ENCODE measurements around the gene COG3. TPM values are rescaled to one million over a fixed set of nuclear protein-coding genes. Genes with fewer than 3 reads are reported as not detected.

COG3 gene
- total and polyA plus RNA-seq, 2 of the 13 experiments (the other 11 are each of a cell fraction or from before 2014, with no cell fraction given): 37.8 to 47.5 TPM

DNA sequence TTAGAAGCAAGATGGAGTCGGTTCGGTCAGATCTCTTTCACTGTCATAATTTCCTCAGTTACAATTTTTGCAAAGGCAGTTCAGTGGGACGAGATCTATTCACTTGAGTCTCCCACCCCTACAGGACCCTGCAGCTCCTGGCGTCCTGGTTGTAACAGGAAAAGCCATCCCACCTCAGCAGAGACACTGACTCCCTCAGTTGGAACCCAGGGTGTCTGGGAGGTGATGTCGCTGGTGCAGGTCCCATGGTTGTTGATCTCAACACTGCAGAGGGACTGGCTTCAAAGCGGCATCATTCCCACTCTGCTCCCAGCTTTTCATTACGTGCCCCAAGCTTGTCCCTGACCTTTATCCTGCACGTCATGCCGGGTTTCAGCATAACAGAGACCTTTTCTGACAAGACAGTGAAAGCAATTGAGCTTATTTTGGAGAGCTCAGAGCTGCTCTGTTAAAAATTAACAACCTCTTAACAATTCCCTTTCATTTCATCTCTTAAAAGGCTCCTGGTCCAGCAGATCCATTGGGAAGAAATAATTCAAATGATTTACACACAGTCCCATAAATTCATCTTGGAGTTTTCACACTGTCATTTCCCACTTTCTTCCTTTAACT lies 17.6 kb upstream of the COG3 start (continued):
- TF ChIP-seq TARDBP (CRISPR knock-in tag; IDR thresholded peaks at IDR 0.05) (0 out of 2 replicates have a peak, but pooled peaks have one; percentile 67), REXO4 (CRISPR knock-in tag; IDR thresholded peaks at IDR 0.05; ENCODE audit: borderline replicate concordance) (no peak), KMT2B (CRISPR knock-in tag; IDR thresholded peaks at IDR 0.05) (no peak; the same call in 1 of the 2 replicates), POLR2AphosphoS5 (IDR thresholded peaks at IDR 0.05; ENCODE audit: low read depth, low read length) (peak; percentile 72), ZFY (CRISPR knock-in tag; IDR thresholded peaks at IDR 0.05) (no peak), ZNF713 (CRISPR knock-in tag; IDR thresholded peaks at IDR 0.05) (no peak), FOXA1 (IDR thresholded peaks at IDR 0.05) (no peak), FOXA1 (CRISPR knock-in tag; IDR thresholded peaks at IDR 0.05) (peak; percentile 69), SRSF1 (optimal IDR thresholded peaks at IDR 0.05; ENCODE audit: low read depth, low read length) (no peak), RFX5 (IDR thresholded peaks at IDR 0.05; ENCODE audit: low read depth, low read length) (no peak), NFE2L2 (IDR thresholded peaks at IDR 0.05; ENCODE audit: low read length) (no peak), ZFP36L1 (CRISPR knock-in tag; IDR thresholded peaks at IDR 0.05) (peak; percentile 50; the same call in 1 of the 2 replicates), RCOR2 (CRISPR knock-in tag; IDR thresholded peaks at IDR 0.05) (peak; percentile 94), RAD51 (IDR thresholded peaks at IDR 0.05; ENCODE audit: borderline replicate concordance) (no peak), MIER3 (CRISPR knock-in tag; IDR thresholded peaks at IDR 0.05; ENCODE audit: borderline replicate concordance) (peak; percentile 91), NR2F6 (IDR thresholded peaks at IDR 0.05) (peak; percentile 94), NR2F6 (CRISPR knock-in tag; IDR thresholded peaks at IDR 0.05) (peak; percentile 97), EZH2 (conservative IDR thresholded peaks at IDR 0.05; ENCODE audit: low read depth, low read length) (no peak)
- TF ChIP-seq, protein P1, sequence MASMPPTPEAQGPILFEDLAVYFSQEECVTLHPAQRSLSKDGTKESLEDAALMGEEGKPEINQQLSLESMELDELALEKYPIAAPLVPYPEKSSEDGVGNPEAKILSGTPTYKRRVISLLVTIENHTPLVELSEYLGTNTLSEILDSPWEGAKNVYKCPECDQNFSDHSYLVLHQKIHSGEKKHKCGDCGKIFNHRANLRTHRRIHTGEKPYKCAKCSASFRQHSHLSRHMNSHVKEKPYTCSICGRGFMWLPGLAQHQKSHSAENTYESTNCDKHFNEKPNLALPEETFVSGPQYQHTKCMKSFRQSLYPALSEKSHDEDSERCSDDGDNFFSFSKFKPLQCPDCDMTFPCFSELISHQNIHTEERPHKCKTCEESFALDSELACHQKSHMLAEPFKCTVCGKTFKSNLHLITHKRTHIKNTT (CRISPR knock-in tag; IDR thresholded peaks at IDR 0.05): no peak
- TF ChIP-seq, protein P2, sequence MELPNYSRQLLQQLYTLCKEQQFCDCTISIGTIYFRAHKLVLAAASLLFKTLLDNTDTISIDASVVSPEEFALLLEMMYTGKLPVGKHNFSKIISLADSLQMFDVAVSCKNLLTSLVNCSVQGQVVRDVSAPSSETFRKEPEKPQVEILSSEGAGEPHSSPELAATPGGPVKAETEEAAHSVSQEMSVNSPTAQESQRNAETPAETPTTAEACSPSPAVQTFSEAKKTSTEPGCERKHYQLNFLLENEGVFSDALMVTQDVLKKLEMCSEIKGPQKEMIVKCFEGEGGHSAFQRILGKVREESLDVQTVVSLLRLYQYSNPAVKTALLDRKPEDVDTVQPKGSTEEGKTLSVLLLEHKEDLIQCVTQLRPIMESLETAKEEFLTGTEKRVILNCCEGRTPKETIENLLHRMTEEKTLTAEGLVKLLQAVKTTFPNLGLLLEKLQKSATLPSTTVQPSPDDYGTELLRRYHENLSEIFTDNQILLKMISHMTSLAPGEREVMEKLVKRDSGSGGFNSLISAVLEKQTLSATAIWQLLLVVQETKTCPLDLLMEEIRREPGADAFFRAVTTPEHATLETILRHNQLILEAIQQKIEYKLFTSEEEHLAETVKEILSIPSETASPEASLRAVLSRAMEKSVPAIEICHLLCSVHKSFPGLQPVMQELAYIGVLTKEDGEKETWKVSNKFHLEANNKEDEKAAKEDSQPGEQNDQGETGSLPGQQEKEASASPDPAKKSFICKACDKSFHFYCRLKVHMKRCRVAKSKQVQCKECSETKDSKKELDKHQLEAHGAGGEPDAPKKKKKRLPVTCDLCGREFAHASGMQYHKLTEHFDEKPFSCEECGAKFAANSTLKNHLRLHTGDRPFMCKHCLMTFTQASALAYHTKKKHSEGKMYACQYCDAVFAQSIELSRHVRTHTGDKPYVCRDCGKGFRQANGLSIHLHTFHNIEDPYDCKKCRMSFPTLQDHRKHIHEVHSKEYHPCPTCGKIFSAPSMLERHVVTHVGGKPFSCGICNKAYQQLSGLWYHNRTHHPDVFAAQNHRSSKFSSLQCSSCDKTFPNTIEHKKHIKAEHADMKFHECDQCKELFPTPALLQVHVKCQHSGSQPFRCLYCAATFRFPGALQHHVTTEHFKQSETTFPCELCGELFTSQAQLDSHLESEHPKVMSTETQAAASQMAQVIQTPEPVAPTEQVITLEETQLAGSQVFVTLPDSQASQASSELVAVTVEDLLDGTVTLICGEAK (IDR thresholded peaks at IDR 0.05): no peak
- TF ChIP-seq, protein P2 (CRISPR knock-in tag; IDR thresholded peaks at IDR 0.05): peak; percentile 93
- TF ChIP-seq, protein P3, sequence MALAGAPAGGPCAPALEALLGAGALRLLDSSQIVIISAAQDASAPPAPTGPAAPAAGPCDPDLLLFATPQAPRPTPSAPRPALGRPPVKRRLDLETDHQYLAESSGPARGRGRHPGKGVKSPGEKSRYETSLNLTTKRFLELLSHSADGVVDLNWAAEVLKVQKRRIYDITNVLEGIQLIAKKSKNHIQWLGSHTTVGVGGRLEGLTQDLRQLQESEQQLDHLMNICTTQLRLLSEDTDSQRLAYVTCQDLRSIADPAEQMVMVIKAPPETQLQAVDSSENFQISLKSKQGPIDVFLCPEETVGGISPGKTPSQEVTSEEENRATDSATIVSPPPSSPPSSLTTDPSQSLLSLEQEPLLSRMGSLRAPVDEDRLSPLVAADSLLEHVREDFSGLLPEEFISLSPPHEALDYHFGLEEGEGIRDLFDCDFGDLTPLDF (CRISPR knock-in tag; IDR thresholded peaks at IDR 0.05): no peak
